Astrocyte (in vitro differentiated cells and primary cell): ENCODE measurements around the gene MSX1. TPM values are rescaled to one million over a fixed set of nuclear protein-coding genes. Genes with fewer than 3 reads are reported as not detected.

ENCODE experiments used
- DNase-seq: peaks from one replicate; pipeline ENCODE4 v3.0.0-alpha.2; 2010; ENCODE audit warnings: low read depth
- FAIRE-seq: peaks from 2 replicates; lab custom pipeline; 2011; peaks lifted over from hg19 to GRCh38; lab: Jason Lieb, UNC
- H2AFZ ChIP-seq: 2 replicates; pipeline ENCODE4 v1.6.0; 2012; ENCODE audit warnings: low read depth, low read length, inconsistent platforms
- H3K27ac ChIP-seq: 2 replicates; pipeline ENCODE4 v1.5.1; 2011; ENCODE audit warnings: low read depth, low read length, inconsistent platforms
- H3K27me3 ChIP-seq: 2 replicates; pipeline ENCODE4 v1.6.0; 2011; ENCODE audit warnings: low read length, inconsistent platforms; ENCODE audit not compliant: insufficient read depth
- H3K36me3 ChIP-seq: 2 replicates; pipeline ENCODE4 v1.5.1; 2011; ENCODE audit warnings: low read length, inconsistent platforms; ENCODE audit not compliant: insufficient read depth
- H3K4me1 ChIP-seq: 2 replicates; pipeline ENCODE4 v1.5.1; 2011; ENCODE audit warnings: low read length, inconsistent platforms; ENCODE audit not compliant: insufficient read depth
- H3K4me2 ChIP-seq: 2 replicates; pipeline ENCODE4 v1.6.0; 2012; ENCODE audit warnings: low read length, inconsistent platforms
- H3K4me3 ChIP-seq: 2 replicates; pipeline ENCODE4 v1.5.1; 2011; ENCODE audit warnings: low read depth, mild to moderate bottlenecking, low read length, inconsistent platforms; ENCODE audit not compliant: insufficient read depth
- H3K79me2 ChIP-seq: 2 replicates; pipeline ENCODE4 v1.6.0; 2012; ENCODE audit warnings: mild to moderate bottlenecking, low read length, inconsistent platforms; ENCODE audit not compliant: insufficient read depth
- H3K9ac ChIP-seq: 2 replicates; pipeline ENCODE4 v1.6.0; 2012; ENCODE audit warnings: mild to moderate bottlenecking, low read length, inconsistent platforms
- H3K9me3 ChIP-seq: 2 replicates; pipeline ENCODE4 v1.5.1; 2012; ENCODE audit warnings: low read depth, mild to moderate bottlenecking, low read length, inconsistent platforms; ENCODE audit not compliant: insufficient read depth
- H4K20me1 ChIP-seq: 2 replicates; pipeline ENCODE4 v1.6.0; 2012; ENCODE audit warnings: low read length, inconsistent platforms; ENCODE audit not compliant: insufficient read depth
- H3K27ac Mint-ChIP-seq: one replicate; pipeline ENCODE4 v1.8.0; 2021; ENCODE audit warnings: mild to moderate bottlenecking, mixed read lengths; ENCODE audit not compliant: unreplicated experiment
- H3K27me3 Mint-ChIP-seq: one replicate; pipeline ENCODE4 v1.8.0; 2021; ENCODE audit warnings: low read depth, mixed read lengths; ENCODE audit not compliant: unreplicated experiment
- H3K36me3 Mint-ChIP-seq: one replicate; pipeline ENCODE4 v1.8.0; 2021; ENCODE audit warnings: low read depth, mixed read lengths; ENCODE audit not compliant: unreplicated experiment
- H3K4me1 Mint-ChIP-seq: one replicate; pipeline ENCODE4 v1.8.0; 2021; ENCODE audit warnings: low read depth, mixed read lengths; ENCODE audit not compliant: unreplicated experiment
- H3K4me3 Mint-ChIP-seq: one replicate; pipeline ENCODE4 v1.8.0; 2021; ENCODE audit warnings: mild to moderate bottlenecking, moderate library complexity, mixed read lengths; ENCODE audit not compliant: unreplicated experiment
- H3K9me3 Mint-ChIP-seq: one replicate; pipeline ENCODE4 v1.8.0; 2021; ENCODE audit warnings: mild to moderate bottlenecking, mixed read lengths; ENCODE audit not compliant: unreplicated experiment
- CTCF ChIP-seq: IDR thresholded peaks from 2 replicates; pipeline ENCODE4 v1.5.1; 2011; ENCODE audit warnings: low read depth, mild to moderate bottlenecking, inconsistent platforms, low read length, moderate library complexity; ENCODE audit not compliant: insufficient read depth
- EZH2 ChIP-seq: IDR thresholded peaks from 2 replicates; pipeline ENCODE4 v1.6.1; 2012; ENCODE audit warnings: mild to moderate bottlenecking, low read length, inconsistent platforms; ENCODE audit not compliant: insufficient read depth
- total RNA-seq: library from RNA; stranded (reverse); gene quantifications from 2 replicates; pipeline ENCODE4 v1.2.1, GENCODE V29; 2021

MSX1 gene
- total RNA-seq, 1 donor from 2014 or later, result 0.91 TPM

GRCh38 chr4:4857809-4858508 lies 1.5 kb upstream of the MSX1 start:
- H3K27ac ChIP-seq, result no peak overlapping the region
- H3K79me2 ChIP-seq, result peaks cover 5% of the 10 kb centered on the region
- TF ChIP-seq CTCF (no peak), EZH2 (peak; percentile 52)
- H3K4me3 ChIP-seq, result no peak overlapping the region
- peaks cover 72% of the 10 kb centered on the region for H3K27me3 Mint-ChIP-seq
- H3K27ac Mint-ChIP-seq, result no peak overlapping the region
- H3K9me3 ChIP-seq, result peaks cover 3% of the 10 kb centered on the region
- no peak overlapping the region for H3K9ac ChIP-seq
- peaks cover 22% of the 10 kb centered on the region for H4K20me1 ChIP-seq
- H3K4me2 ChIP-seq, result no peak overlapping the region
- H2AFZ ChIP-seq, result no peak overlapping the region
- H3K4me3 Mint-ChIP-seq, result no peak overlapping the region
- peaks cover 21% of the 10 kb centered on the region for H3K4me1 ChIP-seq
- FAIRE-seq, result no peak
- H3K27me3 ChIP-seq, result peaks cover 61% of the 10 kb centered on the region
- no peaks in the 10 kb centered on the region for H3K36me3 ChIP-seq
- H3K4me1 Mint-ChIP-seq, result peaks cover 5% of the 10 kb centered on the region
- H3K36me3 Mint-ChIP-seq, result peaks cover 3% of the 10 kb centered on the region
- DNase-seq, result no peak
- H3K9me3 Mint-ChIP-seq, result peaks cover 22% of the 10 kb centered on the region

- Histone ChIP-seq H3K9me3 (peaks cover 3% of the 10 kb centered on the region), H3K36me3 (no peaks in the 10 kb centered on the region), H3K4me2 (peak overlapping the region; percentile 91), H2AFZ (no peak overlapping the region), H3K79me2 (peaks cover 5% of the 10 kb centered on the region), H3K4me1 (peaks cover 14% of the 10 kb centered on the region), H3K27ac (no peak overlapping the region), H3K9ac (peak overlapping the region; percentile 28), H4K20me1 (peaks cover 22% of the 10 kb centered on the region), H3K4me3 (no peak overlapping the region), H3K27me3 (peaks cover 65% of the 10 kb centered on the region)
- Mint-ChIP-seq H3K27me3 (peaks cover 71% of the 10 kb centered on the region), H3K27ac (peak overlapping the region; percentile 53), H3K4me3 (peak overlapping the region; percentile 40), H3K4me1 (peaks cover 3% of the 10 kb centered on the region), H3K9me3 (peaks cover 23% of the 10 kb centered on the region), H3K36me3 (peaks cover 3% of the 10 kb centered on the region)
- FAIRE-seq, result no peak
- TF ChIP-seq CTCF (no peak), EZH2 (no peak)
- DNase-seq, result no peak
Observed at GRCh38 chr4:4858527-4859324, 739 bp upstream of the MSX1 start.
